ENCODE data around the gene ANO9. TPM values are rescaled to one million over a fixed set of nuclear protein-coding genes. Genes with fewer than 3 reads are reported as not detected.

ANO9 gene
- polyA plus RNA-seq (ENCODE audit: insufficient read length): 0.20 TPM

GRCh38 chr11:441418-442274 lies at the start of gene ANO9:
ANO9 (minus strand) TSS chr11:442011; CDS start chr11:441926, 85 bp downstream.
- DNase-seq (ENCODE audit: low read depth): no peak

- no peak for DNase-seq (ENCODE audit: low read depth)
Measured at GRCh38 chr11:491358-491757, 49.5 kb upstream of the ANO9 start.

GRCh38 chr11:490930-491260 lies 49.1 kb upstream of the ANO9 start:
- DNase-seq (ENCODE audit: low read depth): no peak

GRCh38 chr11:490186-490929 lies 48.5 kb upstream of the ANO9 start:
- no peak for DNase-seq (ENCODE audit: low read depth)

GRCh38 chr11:489610-490185 lies 47.9 kb upstream of the ANO9 start:
- DNase-seq (ENCODE audit: low read depth): no peak

GRCh38 chr11:488992-489391 lies 47.2 kb upstream of the ANO9 start:
- no peak for DNase-seq (ENCODE audit: low read depth)

- DNase-seq (ENCODE audit: low read depth): no peak
Measured at GRCh38 chr11:488579-488978, 46.8 kb upstream of the ANO9 start.

- no peak for DNase-seq (ENCODE audit: low read depth)
Measured at GRCh38 chr11:488062-488461, 46.3 kb upstream of the ANO9 start.

- DNase-seq (ENCODE audit: low read depth): no peak
Measured at GRCh38 chr11:487571-488021, 45.8 kb upstream of the ANO9 start.

- DNase-seq (ENCODE audit: low read depth): no peak
Measured at GRCh38 chr11:486189-486588, 44.4 kb upstream of the ANO9 start.

- no peak for DNase-seq (ENCODE audit: low read depth)
Measured at GRCh38 chr11:484616-485015, 42.8 kb upstream of the ANO9 start.

GRCh38 chr11:479311-479710 lies 37.5 kb upstream of the ANO9 start:
- no peak for DNase-seq (ENCODE audit: low read depth)

- DNase-seq (ENCODE audit: low read depth): no peak
Measured at GRCh38 chr11:477052-477715, 35.4 kb upstream of the ANO9 start.

- no peak for DNase-seq (ENCODE audit: low read depth)
Measured at GRCh38 chr11:476416-476815, 34.6 kb upstream of the ANO9 start.

- DNase-seq (ENCODE audit: low read depth): no peak
Measured at GRCh38 chr11:475941-476340, 34.1 kb upstream of the ANO9 start.

GRCh38 chr11:474914-475506 lies 33.2 kb upstream of the ANO9 start:
- DNase-seq (ENCODE audit: low read depth): no peak

- no peak for DNase-seq (ENCODE audit: low read depth)
Measured at GRCh38 chr11:473962-474785, 32.4 kb upstream of the ANO9 start.

- DNase-seq (ENCODE audit: low read depth): no peak
Measured at GRCh38 chr11:473415-473814, 31.6 kb upstream of the ANO9 start.

GRCh38 chr11:472816-473215 lies 31.0 kb upstream of the ANO9 start:
- DNase-seq (ENCODE audit: low read depth): no peak

- no peak for DNase-seq (ENCODE audit: low read depth)
Measured at GRCh38 chr11:472272-472671, 30.5 kb upstream of the ANO9 start.
